ENCODE results near the gene FRAT1.

FRAT1 gene

GRCh38 chr10:97323501-97323900, 4.4 kb downstream of the FRAT1 start:
- Mint-ChIP-seq H3K9me3 (no peaks in the 10 kb centered on the region), H3K27ac (no peak overlapping the region), H3K36me3 (ENCODE audit: low read depth) (no peaks in the 10 kb centered on the region), H3K4me1 (peaks cover 33% of the 10 kb centered on the region), H3K4me3 (peak overlapping the region in 1 of 3 experiments; percentile 72), H3K27me3 (ENCODE audit: low read depth) (peaks cover 38% of the 10 kb centered on the region)
- TF ChIP-seq, protein P1, sequence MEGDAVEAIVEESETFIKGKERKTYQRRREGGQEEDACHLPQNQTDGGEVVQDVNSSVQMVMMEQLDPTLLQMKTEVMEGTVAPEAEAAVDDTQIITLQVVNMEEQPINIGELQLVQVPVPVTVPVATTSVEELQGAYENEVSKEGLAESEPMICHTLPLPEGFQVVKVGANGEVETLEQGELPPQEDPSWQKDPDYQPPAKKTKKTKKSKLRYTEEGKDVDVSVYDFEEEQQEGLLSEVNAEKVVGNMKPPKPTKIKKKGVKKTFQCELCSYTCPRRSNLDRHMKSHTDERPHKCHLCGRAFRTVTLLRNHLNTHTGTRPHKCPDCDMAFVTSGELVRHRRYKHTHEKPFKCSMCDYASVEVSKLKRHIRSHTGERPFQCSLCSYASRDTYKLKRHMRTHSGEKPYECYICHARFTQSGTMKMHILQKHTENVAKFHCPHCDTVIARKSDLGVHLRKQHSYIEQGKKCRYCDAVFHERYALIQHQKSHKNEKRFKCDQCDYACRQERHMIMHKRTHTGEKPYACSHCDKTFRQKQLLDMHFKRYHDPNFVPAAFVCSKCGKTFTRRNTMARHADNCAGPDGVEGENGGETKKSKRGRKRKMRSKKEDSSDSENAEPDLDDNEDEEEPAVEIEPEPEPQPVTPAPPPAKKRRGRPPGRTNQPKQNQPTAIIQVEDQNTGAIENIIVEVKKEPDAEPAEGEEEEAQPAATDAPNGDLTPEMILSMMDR (IDR thresholded peaks at IDR 0.05; ENCODE audit: unreplicated experiment in 3 of 3) = no peak

DNA sequence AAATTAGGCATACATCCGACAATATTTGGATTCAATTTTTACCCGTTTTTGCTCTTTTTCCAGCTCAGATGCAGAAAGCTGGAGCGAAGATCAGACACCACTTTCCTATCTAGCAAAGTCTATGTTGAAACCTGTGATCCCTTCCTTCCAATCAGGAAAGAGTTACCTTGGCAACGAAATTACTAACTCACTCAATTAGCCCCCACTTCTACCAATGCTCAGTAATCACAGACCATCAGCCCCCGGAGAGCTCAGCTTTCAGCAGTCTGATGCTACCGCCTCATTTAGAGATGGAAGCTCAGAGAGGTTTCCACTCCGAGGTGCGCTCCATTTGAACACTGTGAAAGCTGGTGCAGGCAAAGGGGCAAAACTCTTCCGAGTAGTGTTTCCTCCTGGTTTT, 6.7 kb downstream of the FRAT1 start:
- TF ChIP-seq, protein P1 (IDR thresholded peaks at IDR 0.05; ENCODE audit: unreplicated experiment in 3 of 3) = no peak
- H3K36me3 Mint-ChIP-seq (ENCODE audit: low read depth) = peaks cover 10% of the 10 kb centered on the region
- no peak overlapping the region for H3K4me3 Mint-ChIP-seq
- H3K9me3 Mint-ChIP-seq = no peaks in the 10 kb centered on the region
- peaks cover 24% of the 10 kb centered on the region for H3K27me3 Mint-ChIP-seq (ENCODE audit: low read depth)
- H3K4me1 Mint-ChIP-seq = peaks cover 35% of the 10 kb centered on the region
- peak overlapping the region in 1 of 3 experiments; percentile 26 for H3K27ac Mint-ChIP-seq

GRCh38 chr10:97327348-97328294, 8.6 kb downstream of the FRAT1 start:
- peaks cover 14% of the 10 kb centered on the region for H3K36me3 Mint-ChIP-seq (ENCODE audit: low read depth)
- peak overlapping the region in 2 of 3 experiments; percentile 17 to 21 for H3K4me3 Mint-ChIP-seq
- no peaks in the 10 kb centered on the region for H3K9me3 Mint-ChIP-seq
- peaks cover 10% of the 10 kb centered on the region for H3K27me3 Mint-ChIP-seq (ENCODE audit: low read depth)
- TF ChIP-seq, protein P1 (IDR thresholded peaks at IDR 0.05; ENCODE audit: unreplicated experiment in 3 of 3) = no peak
- peaks cover 35% of the 10 kb centered on the region for H3K4me1 Mint-ChIP-seq
- peak overlapping the region in 2 of 3 experiments; percentile 77 to 81 for H3K27ac Mint-ChIP-seq

GRCh38 chr10:97328646-97329453, 9.8 kb downstream of the FRAT1 start:
- Mint-ChIP-seq H3K4me1 (peaks cover 46% of the 10 kb centered on the region), H3K4me3 (peak overlapping the region; percentile 20 to 41 (median 37)), H3K9me3 (no peaks in the 10 kb centered on the region)

DNA sequence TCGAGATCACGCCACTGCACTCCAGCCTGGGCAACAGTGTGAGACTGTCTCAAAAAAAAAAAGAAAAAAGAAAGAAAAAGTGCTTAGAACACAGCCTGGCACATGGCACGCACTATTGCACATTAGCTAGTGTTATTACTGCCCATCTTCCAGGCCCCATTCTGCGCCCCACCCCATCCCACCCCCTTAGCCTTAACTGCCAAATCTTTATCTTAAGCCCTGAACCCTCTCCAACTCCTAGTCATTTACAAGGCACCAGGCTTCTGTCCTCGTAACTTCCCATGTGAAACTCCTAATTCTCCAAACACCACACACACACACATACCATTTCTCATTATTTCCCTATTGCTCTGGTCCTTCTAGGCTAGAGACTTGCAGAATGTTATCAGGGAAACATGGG, 10.7 kb downstream of the FRAT1 start:
- peaks cover 11% of the 10 kb centered on the region for H3K27me3 Mint-ChIP-seq (ENCODE audit: low read depth)

More at GRCh38 chr10:97328646-97329453, 9.8 kb downstream of the FRAT1 start:
- TF ChIP-seq, protein P1 (IDR thresholded peaks at IDR 0.05; ENCODE audit: unreplicated experiment in 3 of 3) = no peak
- peaks cover 14% of the 10 kb centered on the region for H3K36me3 Mint-ChIP-seq (ENCODE audit: low read depth)
- peak overlapping the region; percentile 16 to 81 (median 77) for H3K27ac Mint-ChIP-seq
- peaks cover 11% of the 10 kb centered on the region for H3K27me3 Mint-ChIP-seq (ENCODE audit: low read depth)

More for the DNA sequence above, 10.7 kb downstream of the FRAT1 start:
- TF ChIP-seq, protein P1 (IDR thresholded peaks at IDR 0.05; ENCODE audit: unreplicated experiment in 3 of 3) = no peak
- Mint-ChIP-seq H3K36me3 (ENCODE audit: low read depth) (peaks cover 14% of the 10 kb centered on the region), H3K27ac (peak overlapping the region in 2 of 3 experiments; percentile 29 to 73), H3K9me3 (no peaks in the 10 kb centered on the region), H3K4me1 (peaks cover 46% of the 10 kb centered on the region), H3K4me3 (peak overlapping the region in 1 of 3 experiments; percentile 5)
